HG02938 (cell line): ENCODE measurements around the gene ZMYM4.
"Not testable (repeated sequence)": the region's sequence is repeated elsewhere in the genome, so short reads cannot be mapped to it uniquely, and the experiment has no call there.

Experiments used
- ATAC-seq: cut with Tn5 transposase; IDR thresholded peaks from one replicate; pipeline ENCODE4 v1.9.1; 2021; ENCODE audit warnings: mild to moderate bottlenecking, moderate library complexity; ENCODE audit not compliant: unreplicated experiment

Gene ZMYM4

GRCh38 chr1:35449334-35450008 is 181.0 kb downstream of the ZMYM4 start:
- ATAC-seq: no peak

GRCh38 chr1:35451125-35451528 is 182.6 kb downstream of the ZMYM4 start:
- ATAC-seq: peak; percentile 58

GRCh38 chr1:35452106-35452774 is 183.7 kb downstream of the ZMYM4 start:
- no peak for ATAC-seq

- ATAC-seq: no peak
Observed at GRCh38 chr1:35453031-35453430, 184.5 kb downstream of the ZMYM4 start.

- ATAC-seq: no peak
Observed at GRCh38 chr1:35454176-35454575, 185.7 kb downstream of the ZMYM4 start.

GRCh38 chr1:35454616-35455015 is 186.1 kb downstream of the ZMYM4 start:
- no peak for ATAC-seq

GRCh38 chr1:35460796-35461195 is 192.3 kb downstream of the ZMYM4 start:
- ATAC-seq: no peak

- no peak for ATAC-seq
Observed at GRCh38 chr1:35461966-35462651, 193.6 kb downstream of the ZMYM4 start.

- ATAC-seq: no peak
Observed at GRCh38 chr1:35463232-35463631, 194.7 kb downstream of the ZMYM4 start.

GRCh38 chr1:35463749-35464148 is 195.2 kb downstream of the ZMYM4 start:
- ATAC-seq: not testable (repeated sequence)

GRCh38 chr1:35466120-35466519 is 197.6 kb downstream of the ZMYM4 start:
- ATAC-seq: no peak

- ATAC-seq: no peak
Observed at GRCh38 chr1:35470977-35471613, 202.6 kb downstream of the ZMYM4 start.
